ENCODE results near the gene AP3B1.
"Not testable (repeated sequence)": the region's sequence is repeated elsewhere in the genome, so short reads cannot be mapped to it uniquely, and the experiment has no call there.

The AP3B1 gene

GRCh38 chr5:78151594-78152271, 142.8 kb downstream of the AP3B1 start:
- DNase-seq (ENCODE audit: low read depth, low spot score), result no peak

DNA sequence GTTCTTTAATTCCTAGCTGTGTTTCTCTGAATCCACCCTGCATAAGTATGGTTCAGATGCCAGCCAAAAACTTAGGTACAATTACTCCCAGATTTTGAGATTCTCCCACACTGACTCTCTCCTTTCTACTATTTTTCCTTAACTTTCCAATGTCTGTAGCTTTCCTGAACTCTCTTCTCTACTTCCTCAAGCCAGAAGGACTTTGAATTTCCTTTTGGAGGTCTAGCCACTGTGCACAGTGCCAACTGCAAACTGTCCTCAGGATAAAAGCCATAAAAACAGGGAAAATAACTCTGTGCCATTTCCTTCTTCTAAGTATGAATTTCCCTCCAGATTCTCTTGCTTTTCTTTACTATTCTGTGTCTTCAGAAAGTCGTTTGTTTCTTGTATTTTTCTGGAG, 157.2 kb downstream of the AP3B1 start:
- no peak for DNase-seq (ENCODE audit: low read depth, low spot score)

- DNase-seq (ENCODE audit: low read depth, low spot score), result no peak
Measured at GRCh38 chr5:78133423-78133822, 161.1 kb downstream of the AP3B1 start.

GRCh38 chr5:78132507-78132906, 162.0 kb downstream of the AP3B1 start:
- no peak for DNase-seq (ENCODE audit: low read depth, low spot score)

DNA sequence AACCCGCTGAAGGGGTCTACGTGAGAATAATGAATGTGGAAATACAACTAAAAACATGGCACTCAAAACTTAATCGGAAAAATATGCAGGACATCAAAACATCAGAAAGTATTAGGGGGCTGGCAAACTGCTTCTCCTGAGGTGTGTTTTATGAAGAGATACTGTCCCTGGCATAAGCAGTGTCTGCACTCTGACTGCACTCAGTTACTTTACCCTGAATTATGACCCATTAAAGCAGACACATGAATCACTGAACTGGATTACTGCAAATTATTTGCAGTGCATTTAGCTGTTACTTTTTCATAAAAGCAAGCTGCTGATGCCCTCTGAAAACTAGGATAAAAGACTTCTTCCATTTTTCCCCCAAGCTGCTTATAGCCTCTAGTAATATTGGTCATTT, 164.9 kb downstream of the AP3B1 start:
- DNase-seq (ENCODE audit: low read depth, low spot score), result no peak

GRCh38 chr5:78127875-78128274, 166.6 kb downstream of the AP3B1 start:
- DNase-seq (ENCODE audit: low read depth, low spot score), result no peak

- DNase-seq (ENCODE audit: low read depth, low spot score), result no peak
Measured at GRCh38 chr5:78126536-78126935, 168.0 kb downstream of the AP3B1 start.

GRCh38 chr5:78116167-78116566, 178.3 kb downstream of the AP3B1 start:
- DNase-seq (ENCODE audit: low read depth, low spot score), result no peak

DNA sequence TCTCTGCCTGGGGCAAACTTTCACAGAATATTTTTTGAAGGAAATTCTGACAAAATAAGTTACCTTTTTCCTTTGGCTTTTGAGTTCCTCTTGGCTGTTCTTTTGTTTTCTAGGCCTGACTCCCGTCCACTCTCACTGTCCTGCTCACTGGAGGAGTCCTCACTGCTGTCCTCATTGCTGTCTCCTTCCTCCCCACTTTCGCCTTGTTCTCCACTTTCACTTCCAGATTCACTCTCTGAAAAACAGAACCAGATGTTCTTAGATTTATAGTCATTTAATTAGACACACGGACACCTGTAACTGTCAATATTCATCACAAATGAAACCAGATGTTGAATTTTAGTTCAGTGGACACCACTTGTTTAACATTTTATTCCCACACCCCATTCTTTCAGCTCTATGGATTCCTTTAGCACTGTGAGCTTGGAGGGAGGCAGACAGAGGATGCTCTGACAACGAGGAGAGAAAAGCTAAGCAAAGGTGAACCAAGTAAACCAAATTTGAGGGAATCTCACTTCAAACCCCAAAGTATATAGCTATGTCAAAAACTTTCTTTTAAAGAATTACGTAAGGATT, 180.7 kb downstream of the AP3B1 start:
- no peak for DNase-seq (ENCODE audit: low read depth, low spot score)

- no peak for DNase-seq (ENCODE audit: low read depth, low spot score)
Measured at GRCh38 chr5:78112931-78113330, 181.6 kb downstream of the AP3B1 start.

GRCh38 chr5:78109891-78110324, 184.6 kb downstream of the AP3B1 start:
- DNase-seq (ENCODE audit: low read depth, low spot score), result no peak

GRCh38 chr5:78108564-78108963, 185.9 kb downstream of the AP3B1 start:
- no peak for DNase-seq (ENCODE audit: low read depth, low spot score)

- DNase-seq (ENCODE audit: low read depth, low spot score), result no peak
Measured at GRCh38 chr5:78103232-78103918, 191.1 kb downstream of the AP3B1 start.

- DNase-seq (ENCODE audit: low read depth, low spot score), result no peak
Measured at GRCh38 chr5:78102500-78102899, 192.0 kb downstream of the AP3B1 start.

DNA sequence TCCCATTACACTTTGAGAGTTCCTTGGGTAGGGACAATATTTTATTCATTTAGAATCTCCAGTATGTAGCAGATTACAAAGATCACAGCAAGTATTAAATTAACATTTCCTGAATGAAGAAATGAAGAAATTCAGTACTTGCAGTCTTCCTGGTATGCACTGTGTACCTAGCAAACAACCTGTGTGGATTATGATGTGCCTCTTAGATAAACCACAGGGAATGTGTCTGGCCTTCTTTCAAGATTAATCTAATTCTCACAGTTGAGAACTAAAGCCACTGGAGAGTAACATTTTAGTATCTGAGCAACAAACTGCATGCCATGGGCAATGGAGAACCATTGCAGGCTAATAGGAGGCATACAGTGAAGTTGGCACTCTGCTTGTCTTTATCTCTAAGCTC, 199.4 kb downstream of the AP3B1 start:
- no peak for DNase-seq (ENCODE audit: low read depth, low spot score)

DNA sequence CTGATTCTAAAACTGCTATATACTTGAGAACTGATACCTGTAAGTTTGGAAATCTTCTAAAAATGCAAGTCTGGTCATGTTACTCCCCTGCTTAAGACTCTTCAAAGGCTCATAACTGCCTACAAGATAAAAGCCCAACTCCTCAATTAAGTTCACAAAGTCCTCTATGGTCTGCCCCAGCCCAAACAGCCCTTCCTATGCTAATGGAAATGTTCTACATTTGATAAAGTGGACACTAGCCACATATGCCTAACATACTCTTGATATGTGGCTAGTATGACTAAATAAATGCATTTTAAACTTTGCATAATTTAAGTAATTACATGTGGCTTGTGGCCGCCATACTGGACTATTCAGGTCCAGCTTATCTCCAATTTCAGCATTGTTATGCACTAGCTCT, 204.5 kb downstream of the AP3B1 start:
- no peak for DNase-seq (ENCODE audit: low read depth, low spot score)

DNA sequence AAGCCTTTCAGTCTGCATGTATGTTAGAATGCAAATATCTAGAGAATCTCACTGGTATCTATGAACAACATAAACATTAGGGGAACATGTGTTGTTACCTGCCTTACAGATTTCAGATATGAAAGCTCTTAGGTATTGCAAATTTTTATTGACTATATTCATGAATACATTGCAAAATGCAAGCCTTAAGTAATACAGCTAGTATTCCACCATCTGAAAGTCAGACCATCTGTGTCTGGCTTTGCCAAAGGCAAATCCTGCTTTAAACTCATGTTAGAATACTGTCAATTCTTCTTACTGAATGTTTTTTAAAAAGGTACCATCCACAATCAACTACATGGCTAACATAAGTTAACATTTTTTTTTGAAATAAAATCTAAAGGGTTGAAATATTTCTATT, 215.6 kb downstream of the AP3B1 start:
- DNase-seq (ENCODE audit: low read depth, low spot score), result no peak

DNA sequence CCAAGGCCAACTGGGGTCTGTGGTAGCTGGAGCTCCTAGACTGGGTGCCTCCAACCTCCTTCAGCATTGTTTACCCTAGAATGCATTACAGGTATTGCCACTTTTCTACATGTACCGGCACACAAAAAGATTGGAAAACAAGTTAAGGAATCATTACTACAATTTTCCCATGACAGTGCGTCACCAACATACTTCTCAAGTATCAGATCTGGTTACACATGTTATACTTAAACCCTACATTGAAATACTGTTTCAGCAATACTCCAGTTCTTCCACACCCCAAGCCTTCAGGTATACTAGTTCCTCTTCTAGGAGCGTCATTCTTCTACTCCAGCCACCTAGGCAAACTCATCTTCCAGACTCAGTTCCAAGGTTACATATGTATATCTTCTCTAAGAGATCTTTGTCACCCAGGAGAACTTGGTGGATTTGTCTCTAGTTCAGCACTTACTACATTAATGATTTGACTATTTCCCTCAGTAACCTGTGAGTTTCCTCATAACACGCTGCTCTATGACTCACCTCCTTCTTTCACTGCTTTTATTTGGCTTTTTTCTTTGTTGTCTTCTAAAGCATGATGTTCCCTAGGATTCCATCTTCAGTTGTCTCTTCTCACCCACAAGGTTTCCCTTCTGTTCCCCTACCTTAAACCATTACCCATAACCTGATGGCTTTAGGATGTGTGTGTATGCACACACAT, 217.0 kb downstream of the AP3B1 start:
- DNase-seq (ENCODE audit: low read depth, low spot score), result no peak

DNA sequence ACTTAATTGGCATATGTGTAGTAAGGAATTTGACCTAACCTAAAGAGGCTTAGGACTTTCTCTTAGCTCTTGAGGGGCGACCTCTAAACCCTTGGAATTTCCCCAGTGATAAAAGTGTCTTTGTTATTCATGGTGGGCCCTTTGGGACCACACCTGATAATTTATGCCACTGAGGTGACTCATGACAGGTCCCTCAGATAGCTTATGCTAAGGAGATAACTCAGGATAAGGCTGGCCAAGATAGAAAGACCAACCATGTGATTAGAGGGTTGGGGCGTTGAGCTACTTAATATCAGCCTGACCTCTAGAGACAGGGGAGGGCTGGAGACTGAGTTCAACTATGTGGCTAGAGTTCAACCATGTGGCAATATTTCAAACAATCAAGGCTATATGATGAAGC, 218.1 kb downstream of the AP3B1 start:
- peak; percentile 42 for DNase-seq (ENCODE audit: low read depth, low spot score)

DNA sequence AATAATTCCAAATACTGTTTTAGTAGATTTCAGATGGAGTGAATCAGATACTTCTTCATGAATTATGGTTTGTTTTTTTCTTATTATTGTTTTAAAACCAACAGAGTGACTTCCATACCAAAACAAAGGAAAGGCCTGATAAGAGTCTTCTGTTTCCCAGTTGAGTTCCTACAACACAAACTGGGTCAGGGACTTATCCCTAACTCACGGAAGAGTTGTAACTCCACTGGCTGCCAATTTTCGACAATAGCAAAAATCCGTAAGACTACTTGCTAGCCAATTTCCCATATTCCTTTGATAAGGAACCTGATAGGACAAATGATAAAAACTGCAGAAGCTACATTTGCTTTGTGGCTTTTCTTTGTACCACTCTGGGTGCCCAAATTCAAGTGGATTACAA, 219.2 kb downstream of the AP3B1 start:
- DNase-seq (ENCODE audit: low read depth, low spot score), result no peak

GRCh38 chr5:78070691-78071090, 223.8 kb downstream of the AP3B1 start:
- DNase-seq (ENCODE audit: low read depth, low spot score), result not testable (repeated sequence)

DNA sequence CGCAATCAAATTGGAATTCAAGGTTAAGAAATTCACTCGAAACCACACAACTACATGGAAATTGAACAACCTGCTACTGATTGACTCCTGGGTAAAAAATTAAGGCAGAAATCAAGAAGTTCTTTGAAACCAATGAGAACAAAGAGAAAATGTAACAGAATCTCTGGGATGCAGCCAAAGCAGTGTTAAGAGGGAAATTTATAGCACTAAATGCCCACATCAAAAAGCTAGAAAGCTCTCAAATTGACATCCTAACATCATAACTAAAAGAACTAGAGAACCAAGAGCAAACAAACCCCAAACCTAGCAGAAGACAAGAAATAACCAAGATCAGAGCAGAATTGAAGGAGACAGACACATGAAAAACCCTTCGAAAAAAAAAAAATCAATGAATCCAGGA, 226.9 kb downstream of the AP3B1 start:
- not testable (repeated sequence) for DNase-seq (ENCODE audit: low read depth, low spot score)
